HepG2 (cell line): ENCODE results near the gene GGA3. TPM values are rescaled to one million over a fixed set of nuclear protein-coding genes. Genes with fewer than 3 reads are reported as not detected.

ENCODE experiments used
- ATAC-seq: fragments of 200-7000 bp; cut with Tn5 transposase; 3 replicates; pipeline ENCODE4 v1.9.1; 2020; ENCODE audit warnings: mild to moderate bottlenecking, moderate library complexity
- BruUV-seq: library from RNA; stranded (reverse); fragments of 400-500 nt; replicated peaks from 2 replicates; lab custom pipeline; 2021; lab: Mats Ljungman, UMichigan
- CTCF ChIA-PET: fragments of 300-600 bp; formaldehyde crosslinking; extraction: SDS; loops from one replicate; lab custom pipeline; 2021; ENCODE audit warnings: low total read pairs, inconsistent platforms, low intra/inter-chr PET ratio; lab: Yijun Ruan, JAX
- POLR2A ChIA-PET: fragments of 350-600 bp; sonication (Branson Sonifier 250); formaldehyde crosslinking; loops from one replicate; lab custom pipeline; 2020; ENCODE audit warnings: antibody characterized with exemption, inconsistent platforms; lab: Yijun Ruan, JAX
- DNase-seq: peaks from one replicate; pipeline ENCODE4 v3.0.0-alpha.2; 2015; ENCODE audit warnings: low spot score
- FAIRE-seq: peaks from 3 replicates; lab custom pipeline; 2011; peaks lifted over from hg19 to GRCh38; lab: Jason Lieb, UNC
- H2AFZ ChIP-seq: one replicate; pipeline ENCODE4 v1.6.1; 2011; ENCODE audit warnings: low read length, inconsistent platforms
- H3K27ac ChIP-seq: fragments of 300-600 bp; 3 replicates; pipeline ENCODE4 v1.8.0; 2011; ENCODE audit warnings: mixed run types, mild to moderate bottlenecking, mixed read lengths, low read length, inconsistent platforms; ENCODE audit not compliant: insufficient read depth; ENCODE audit errors: extremely low read length
- H3K27me3 ChIP-seq, 2 experiments: fragments of 200-600 bp in 1 of 2; 2 replicates in 1 of 2; 3 replicates in 1 of 2; pipeline versions ENCODE4 v1.6.0 to v1.8.0; 2011; ENCODE audit warnings: low read length in 2 of 2, mild to moderate bottlenecking in 2 of 2, moderate library complexity in 2 of 2, inconsistent platforms in 1 of 2; ENCODE audit not compliant: insufficient read depth in 2 of 2, control insufficient read depth in 1 of 2
- H3K36me3 ChIP-seq, 2 experiments: fragments of 200-600 bp in 1 of 2; replicated peaks in 1 of 2; 2 replicates in 1 of 2; 3 replicates in 1 of 2; pipeline versions ENCODE4 v1.5.1 to v1.8.0; 2011; ENCODE audit warnings: low read length in 2 of 2, inconsistent platforms in 1 of 2; ENCODE audit not compliant: insufficient read depth in 2 of 2, control insufficient read depth in 1 of 2
- H3K4me1 ChIP-seq: 2 replicates; pipeline ENCODE4 v1.5.1; 2012; ENCODE audit warnings: low read length, inconsistent platforms; ENCODE audit not compliant: insufficient read depth
- H3K4me2 ChIP-seq: 2 replicates; pipeline ENCODE4 v1.6.0; 2011; ENCODE audit warnings: low read depth, low read length, inconsistent platforms
- H3K4me3 ChIP-seq, 3 experiments: fragments of 200-600 bp in 1 of 3; sonication (generic), shearing (Covaris generic) in 1 of 3; replicated peaks in 1 of 3; 2 replicates each; pipeline ENCODE4 v1.5.1; 2011 to 2016; ENCODE audit warnings: low read length in 3 of 3, inconsistent platforms in 2 of 3, low read depth in 2 of 3, mild to moderate bottlenecking in 2 of 3, control low read depth in 1 of 3, mixed read lengths in 1 of 3; ENCODE audit not compliant: insufficient read depth in 1 of 3
- H3K79me2 ChIP-seq: one replicate; pipeline ENCODE4 v1.6.1; 2011; ENCODE audit warnings: low read length, inconsistent platforms; ENCODE audit not compliant: insufficient read depth
- H3K9ac ChIP-seq: 2 replicates; pipeline ENCODE4 v1.6.0; 2011; ENCODE audit warnings: mild to moderate bottlenecking, low read depth, low read length, inconsistent platforms; ENCODE audit not compliant: insufficient read depth
- H3K9me3 ChIP-seq: 2 replicates; pipeline ENCODE4 v1.5.1; 2012; ENCODE audit warnings: mild to moderate bottlenecking, low read length
- H4K20me1 ChIP-seq: 2 replicates; pipeline ENCODE4 v1.6.0; 2011; ENCODE audit warnings: inconsistent platforms, mild to moderate bottlenecking, low read length, moderate library complexity; ENCODE audit not compliant: insufficient read depth
- ARNT2 ChIP-seq: sonication (generic); formaldehyde crosslinking; IDR thresholded peaks from 2 replicates; pipeline ENCODE4 v1.8.0; 2022; ENCODE audit warnings: mild to moderate bottlenecking, low read depth, missing genetic modification reagents, moderate library complexity
- CCDC6 ChIP-seq: sonication (generic); formaldehyde crosslinking; IDR thresholded peaks from 2 replicates; pipeline ENCODE4 v1.8.1; 2022; ENCODE audit warnings: mild to moderate bottlenecking, missing genetic modification reagents, moderate library complexity
- CHCHD3 ChIP-seq: sonication (generic); formaldehyde crosslinking; IDR thresholded peaks from 2 replicates; pipeline ENCODE4 v1.8.0; 2022; ENCODE audit warnings: mild to moderate bottlenecking, missing genetic modification reagents, moderate library complexity
- E2F1 ChIP-seq: sonication (generic); formaldehyde crosslinking; IDR thresholded peaks from 2 replicates; pipeline ENCODE4 v1.5.0; 2020; ENCODE audit warnings: missing genetic modification reagents
- ELF3 ChIP-seq: IDR thresholded peaks from 2 replicates; pipeline ENCODE4 v1.6.1; 2016; ENCODE audit warnings: missing genetic modification reagents, missing compliant biosample characterization
- KLF12 ChIP-seq: sonication (generic); formaldehyde crosslinking; IDR thresholded peaks from 2 replicates; pipeline ENCODE4 v1.4.0; 2020; ENCODE audit warnings: missing genetic modification reagents, borderline replicate concordance
- MIXL1 ChIP-seq: IDR thresholded peaks from 2 replicates; pipeline ENCODE4 v1.6.1; 2016
- MXD1 ChIP-seq: sonication (generic); formaldehyde crosslinking; IDR thresholded peaks from 2 replicates; pipeline ENCODE4 v1.4.0; 2020; ENCODE audit warnings: mild to moderate bottlenecking, missing genetic modification reagents
- NCOR1 ChIP-seq: fragments of 200-600 bp; sonication (generic); IDR thresholded peaks from 2 replicates; pipeline ENCODE4 v1.7.0; 2017; ENCODE audit warnings: antibody characterized with exemption, low read length, borderline replicate concordance
- PPARG ChIP-seq: conservative IDR thresholded peaks from 2 replicates; pipeline ENCODE4 v1.6.1; 2016; ENCODE audit warnings: missing biosample characterization, missing genetic modification reagents
- RAD21 ChIP-seq: fragments of 450-650 bp; formaldehyde crosslinking; IDR thresholded peaks from 2 replicates; pipeline ENCODE4 v1.5.0; 2020; ENCODE audit warnings: mild to moderate bottlenecking
- RFXAP ChIP-seq: sonication (generic); formaldehyde crosslinking; IDR thresholded peaks from 2 replicates; pipeline ENCODE4 v1.4.0; 2020; ENCODE audit warnings: missing genetic modification reagents, borderline replicate concordance
- SALL2 ChIP-seq: sonication (generic); formaldehyde crosslinking; IDR thresholded peaks from 2 replicates; pipeline ENCODE4 v1.8.1; 2023; ENCODE audit warnings: mild to moderate bottlenecking, missing genetic modification reagents, inconsistent platforms
- TBL1XR1 ChIP-seq: fragments of 150-350 bp; IDR thresholded peaks from 2 replicates; pipeline ENCODE4 v1.6.1; 2014; ENCODE audit warnings: borderline replicate concordance, low read length; ENCODE audit not compliant: partially characterized antibody
- ZBTB38 ChIP-seq: sonication (generic); formaldehyde crosslinking; IDR thresholded peaks from 2 replicates; pipeline ENCODE4 v1.5.1; 2020; ENCODE audit warnings: mild to moderate bottlenecking, missing genetic modification reagents
- ZNF225 ChIP-seq: sonication (generic); formaldehyde crosslinking; IDR thresholded peaks from 2 replicates; pipeline ENCODE4 v1.4.0; 2020; ENCODE audit warnings: mild to moderate bottlenecking, missing genetic modification reagents
- ZNF24 ChIP-seq: fragments of 450-650 bp; IDR thresholded peaks from 2 replicates; pipeline ENCODE4 v1.6.1; 2017; ENCODE audit warnings: antibody characterized with exemption, mild to moderate bottlenecking
- ZNF605 ChIP-seq: sonication (generic); formaldehyde crosslinking; IDR thresholded peaks from 2 replicates; pipeline ENCODE4 v1.8.0; 2022; ENCODE audit warnings: mild to moderate bottlenecking, missing genetic modification reagents
- ZNF704 ChIP-seq: sonication (generic); formaldehyde crosslinking; IDR thresholded peaks from 2 replicates; pipeline ENCODE4 v1.8.1; 2023; ENCODE audit warnings: mild to moderate bottlenecking, inconsistent platforms, moderate library complexity, missing genetic modification reagents, borderline replicate concordance
- ZNF790 ChIP-seq: sonication (generic); formaldehyde crosslinking; IDR thresholded peaks from 2 replicates; pipeline ENCODE4 v1.8.0; 2022; ENCODE audit warnings: missing genetic modification reagents, mild to moderate bottlenecking, borderline replicate concordance
- ZSCAN12 ChIP-seq: sonication (generic); formaldehyde crosslinking; IDR thresholded peaks from 2 replicates; pipeline ENCODE4 v1.9.0; 2021; ENCODE audit warnings: mild to moderate bottlenecking, missing genetic modification reagents
- WGBS: methylation state at CpG from one replicate; pipeline ENCODE4 v1.1.6; 2017; ENCODE audit warnings: low lambda C conversion rate; 5-methylcytosine and 5-hydroxymethylcytosine counted together
- in situ Hi-C: cut with HindIII; loops from 2 replicates; pipeline ENCODE4 v1.10.0; 2017; ENCODE audit warnings: low pct_unique_long_range_greater_than_20kb; ENCODE audit not compliant: extremely low pct_ligation_motif_present
- intact Hi-C: fragments of 100-400 bp; cut with micrococcal nuclease; formaldehyde crosslinking; loops from one replicate; pipeline ENCODE4 v1.10.0; 2022; ENCODE audit not compliant: unreplicated experiment
- polyA plus RNA-seq, 8 experiments: library from polyadenylated mRNA; depleted of rRNA in 3 of 8; stranded (reverse) in 7 of 8; unstranded in 1 of 8; fragments of >200 nt; fragmentation: Illumina TruSeq in 4 of 8; extraction: Trizol in 4 of 8; gene quantifications; 2 replicates each; pipeline versions ENCODE4 v1.2.1 to v1.2.3, GENCODE V29; 2011 to 2016; ENCODE audit warnings: low read depth in 4 of 8, missing spikeins in 1 of 8, mixed read lengths in 1 of 8; ENCODE audit not compliant: insufficient read depth in 1 of 8
- total RNA-seq, 5 experiments: library from RNA; depleted of rRNA; stranded (reverse); fragments of >200 nt; fragmentation: Illumina TruSeq; extraction: Trizol; gene quantifications; 2 replicates each; pipeline ENCODE4 v1.2.3, GENCODE V29; 2016; ENCODE audit warnings: low read depth in 1 of 5

GGA3 gene
- total and polyA plus RNA-seq, 2 of the 13 experiments (the other 11 are each of a cell fraction or from before 2014, with no cell fraction given), result 28.4 to 43.7 TPM

- CTCF ChIA-PET, result no interaction called here
- TF ChIP-seq CHCHD3 (CRISPR knock-in tag) (no peak), ARNT2 (CRISPR knock-in tag) (0 out of 2 replicates have a peak, but pooled peaks have one; percentile 10), MIXL1 (0 out of 2 replicates have a peak, but pooled peaks have one; percentile 2), ZNF225 (CRISPR knock-in tag) (no peak), KLF12 (CRISPR knock-in tag) (0 out of 2 replicates have a peak, but pooled peaks have one; percentile 22), ZNF605 (CRISPR knock-in tag) (peak; percentile 31; the same call in 1 of the 2 replicates), ZNF24 (no peak), NCOR1 (no peak), SALL2 (CRISPR knock-in tag) (0 out of 2 replicates have a peak, but pooled peaks have one; percentile 35), RFXAP (CRISPR knock-in tag) (peak; percentile 16; the same call in 1 of the 2 replicates), CCDC6 (CRISPR knock-in tag) (peak; percentile 9; the same call in 1 of the 2 replicates), ZNF790 (CRISPR knock-in tag) (no peak), MXD1 (CRISPR knock-in tag) (no peak), ZBTB38 (CRISPR knock-in tag) (peak; percentile 95), ZNF704 (0 out of 2 replicates have a peak, but pooled peaks have one; percentile 10), PPARG (CRISPR knock-in tag) (no peak), ELF3 (CRISPR knock-in tag) (no peak), ZSCAN12 (CRISPR knock-in tag) (no peak), RAD21 (CRISPR knock-in tag) (peak; percentile 7; the same call in 1 of the 2 replicates), TBL1XR1 (no peak), E2F1 (no peak)
Observed at GRCh38 chr17:75307957-75308731, 46.7 kb upstream of the GGA3 start.

More at GRCh38 chr17:75307957-75308731, 46.7 kb upstream of the GGA3 start:
- peak overlapping the region; percentile 85 for H3K4me2 ChIP-seq
- H3K36me3 ChIP-seq, result no peaks in the 10 kb centered on the region
- FAIRE-seq (no peak), ATAC-seq (peak; percentile 2; the same call in 2 of the 3 replicates), DNase-seq (no peak)
- H3K9ac ChIP-seq, result peak overlapping the region; percentile 76
- H3K4me3 ChIP-seq, result peak overlapping the region; percentile 35 to 69 (median 48); a peak in 5 of 6 replicates
- no peaks in the 10 kb centered on the region for H3K27me3 ChIP-seq
- POLR2A ChIA-PET, result interaction anchor here (0.7 to 4.3 kb wide), 15 partner anchors 9 to 272 kb away, joined by 3 to 39 read pairs (median 7); partner anchors contain the start of genes GGA3, GRB2, MIF4GD and MRPS7
- no peaks in the 10 kb centered on the region for H4K20me1 ChIP-seq
- no peaks in the 10 kb centered on the region for H3K79me2 ChIP-seq
- H3K9me3 ChIP-seq, result no peaks in the 10 kb centered on the region
- H3K27ac ChIP-seq, result peak overlapping the region; percentile 89
- 54% methylated on average over 13 of the region's 13 CpGs for WGBS
- peaks cover 64% of the 10 kb centered on the region for H3K4me1 ChIP-seq
- BruUV-seq, result no TSS peak
- H2AFZ ChIP-seq, result peak overlapping the region; percentile 38
- intact Hi-C loops (no loop called here), in situ Hi-C loops (no loop called here)
